ENCODE measurements around the gene ACAP2.

Gene ACAP2

GRCh38 chr3:195268576-195269309 is 174.1 kb downstream of the ACAP2 start:
- TF ChIP-seq CTCF (IDR thresholded peaks at IDR 0.05; ENCODE audit: insufficient read depth, low read depth, low read length, missing control alignments), result no peak
- no peak for DNase-seq (ENCODE audit: low read depth)
- no peak overlapping the region for H3K4me3 ChIP-seq (ENCODE audit: low read length)

GRCh38 chr3:195267096-195267495 is 175.7 kb downstream of the ACAP2 start:
- TF ChIP-seq CTCF (IDR thresholded peaks at IDR 0.05; ENCODE audit: insufficient read depth, low read depth, low read length, missing control alignments), result no peak
- DNase-seq (ENCODE audit: low read depth), result no peak
- no peak overlapping the region for H3K4me3 ChIP-seq (ENCODE audit: low read length)

DNA sequence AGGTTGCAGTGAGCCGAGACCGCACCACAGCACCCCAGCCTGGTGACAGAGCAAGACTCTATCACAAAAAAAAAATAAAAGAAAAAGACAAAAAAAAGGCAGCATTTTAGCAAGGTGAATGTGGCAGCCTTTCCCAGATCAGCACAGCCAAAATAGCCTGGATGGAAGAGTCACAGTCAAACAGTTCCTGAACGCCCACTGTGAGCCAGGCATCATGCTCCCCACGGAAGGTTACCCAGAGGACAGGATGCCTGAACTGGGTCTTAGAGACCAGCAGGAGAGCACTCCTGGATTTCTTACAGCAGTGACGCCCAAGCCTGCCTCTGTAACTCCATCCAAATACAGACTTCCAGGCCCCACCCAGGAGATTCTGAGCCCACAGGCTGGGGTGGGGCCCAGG is 176.4 kb downstream of the ACAP2 start:
- H3K4me3 ChIP-seq (ENCODE audit: low read length), result no peak overlapping the region
- no peak for TF ChIP-seq CTCF (IDR thresholded peaks at IDR 0.05; ENCODE audit: insufficient read depth, low read depth, low read length, missing control alignments)
- DNase-seq (ENCODE audit: low read depth), result no peak

DNA sequence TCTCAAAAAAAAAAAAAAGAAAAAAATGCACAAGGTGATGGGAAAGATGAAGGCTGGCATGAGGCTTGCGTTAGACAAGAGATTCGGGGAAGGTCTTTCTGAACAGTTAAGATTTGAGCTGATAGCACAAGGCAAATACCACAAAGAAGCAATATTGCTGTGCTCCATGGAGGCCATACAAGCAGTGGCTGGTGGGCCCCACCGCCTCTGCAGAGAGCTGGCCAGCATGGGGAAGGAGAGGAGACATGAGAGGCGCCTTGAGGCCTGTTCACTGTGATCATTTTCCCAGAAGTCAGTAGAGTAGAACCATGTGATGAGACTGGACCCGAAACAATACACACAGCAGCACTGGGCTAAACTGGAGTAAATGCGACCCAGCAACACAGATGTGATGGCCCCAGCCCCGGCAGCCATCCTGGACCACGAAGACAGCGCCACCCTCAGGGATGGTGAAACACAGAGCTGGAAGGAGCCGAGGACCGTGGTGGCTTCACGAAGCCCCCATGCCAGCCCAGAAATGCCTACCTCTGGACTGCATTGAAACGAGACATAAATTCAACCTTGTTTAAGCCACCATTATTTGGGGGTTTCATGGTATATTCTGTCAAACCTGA is 177.3 kb downstream of the ACAP2 start:
- no peak overlapping the region for H3K4me3 ChIP-seq (ENCODE audit: low read length)
- no peak for TF ChIP-seq CTCF (IDR thresholded peaks at IDR 0.05; ENCODE audit: insufficient read depth, low read depth, low read length, missing control alignments)
- DNase-seq (ENCODE audit: low read depth), result no peak

- no peak overlapping the region for H3K4me3 ChIP-seq (ENCODE audit: low read length)
- DNase-seq (ENCODE audit: low read depth), result peak; percentile 56
- peak; percentile 6 for TF ChIP-seq CTCF (IDR thresholded peaks at IDR 0.05; ENCODE audit: insufficient read depth, low read depth, low read length, missing control alignments)
Observed at GRCh38 chr3:195263925-195264600, 178.8 kb downstream of the ACAP2 start.

DNA sequence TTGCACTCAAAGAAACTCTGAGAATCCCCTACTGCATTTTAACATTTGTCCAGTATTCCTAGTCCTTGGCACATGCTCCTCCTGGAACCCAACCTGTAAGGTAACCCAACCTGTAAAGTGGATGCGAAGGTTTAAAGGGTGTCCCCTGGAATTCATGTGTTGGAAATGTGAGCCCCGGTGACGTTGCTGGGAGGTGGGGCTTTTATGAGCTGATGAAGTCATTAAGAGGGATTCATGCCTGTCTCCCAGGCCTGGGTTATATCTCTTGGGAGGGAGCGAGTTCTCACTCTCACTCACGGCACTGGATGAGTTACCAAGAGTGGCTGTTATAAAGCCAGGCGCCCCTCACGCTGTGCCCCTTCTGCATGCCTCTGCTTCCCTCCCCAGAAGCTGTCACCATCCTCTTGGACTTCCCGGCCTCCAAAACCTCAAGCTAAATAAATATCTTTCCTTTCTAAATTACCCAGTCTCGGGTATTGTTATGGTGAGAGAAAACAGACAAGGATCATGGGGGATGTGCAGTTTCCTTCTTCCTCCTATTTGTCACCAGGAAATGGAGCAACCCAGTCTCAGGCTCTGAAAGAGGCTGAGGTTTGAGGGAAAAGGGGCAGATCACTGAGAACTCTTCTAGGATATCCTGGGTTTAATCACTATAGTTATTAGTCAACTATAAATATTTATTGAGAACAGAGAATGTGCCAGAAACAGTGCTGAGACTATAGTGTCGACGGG is 179.5 kb downstream of the ACAP2 start:
- peak; percentile 37 for DNase-seq (ENCODE audit: low read depth)
- TF ChIP-seq CTCF (IDR thresholded peaks at IDR 0.05; ENCODE audit: insufficient read depth, low read depth, low read length, missing control alignments), result no peak
- no peak overlapping the region for H3K4me3 ChIP-seq (ENCODE audit: low read length)

Measured in epithelial cell of esophagus (primary cell).